OCI-LY7 (cell line): ENCODE measurements around the gene CTPS1.
A peak's percentile ranks its signal among the peaks of the same experiment; 100 is the strongest.

ENCODE experiments used
- EZH2phosphoT487 ChIP-seq: fragments of 200-600 bp; sonication (generic); IDR thresholded peaks from 2 replicates; pipeline ENCODE4 v1.6.1; 2018; ENCODE audit warnings: low read depth, borderline replicate concordance, mild to moderate bottlenecking, mixed run types, antibody characterized with exemption, low read length, moderate library complexity, mixed read lengths
- TF ChIP-seq, protein P1 (sequence below): fragments of 200-600 bp; sonication (generic); conservative IDR thresholded peaks from 2 replicates; pipeline ENCODE4 v1.5.1; 2014; ENCODE audit warnings: mild to moderate bottlenecking, antibody characterized with exemption, low read length, moderate library complexity, mixed read lengths

DNA sequence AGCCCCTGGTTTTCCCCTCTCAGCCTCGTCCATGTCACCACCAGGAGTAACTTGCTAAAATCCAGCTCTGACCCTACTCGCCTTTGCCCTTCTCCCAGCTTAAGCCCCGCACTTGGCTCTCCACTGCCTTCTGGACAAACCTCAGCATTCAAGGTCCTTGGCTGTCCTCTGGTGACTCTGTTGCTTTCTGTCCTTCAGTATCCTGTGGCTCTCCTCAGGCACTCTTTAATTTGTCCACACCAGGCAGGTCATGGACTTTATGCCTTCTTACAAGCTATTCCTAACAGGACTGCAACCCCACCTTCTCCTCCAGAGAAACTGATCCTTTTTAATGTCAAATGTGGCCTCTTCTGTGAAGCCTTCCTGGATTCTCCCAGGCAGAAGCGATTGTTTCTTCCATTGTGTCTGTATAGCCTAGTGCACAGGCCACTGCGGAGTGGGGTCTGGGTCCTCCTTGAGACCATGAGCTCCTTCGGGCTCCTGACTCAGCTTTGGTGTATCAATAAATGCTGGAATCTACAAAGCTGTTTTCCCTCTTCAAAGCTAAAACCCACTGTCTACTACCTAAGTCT lies 26.7 kb upstream of the CTPS1 start:
- TF ChIP-seq, protein P1, sequence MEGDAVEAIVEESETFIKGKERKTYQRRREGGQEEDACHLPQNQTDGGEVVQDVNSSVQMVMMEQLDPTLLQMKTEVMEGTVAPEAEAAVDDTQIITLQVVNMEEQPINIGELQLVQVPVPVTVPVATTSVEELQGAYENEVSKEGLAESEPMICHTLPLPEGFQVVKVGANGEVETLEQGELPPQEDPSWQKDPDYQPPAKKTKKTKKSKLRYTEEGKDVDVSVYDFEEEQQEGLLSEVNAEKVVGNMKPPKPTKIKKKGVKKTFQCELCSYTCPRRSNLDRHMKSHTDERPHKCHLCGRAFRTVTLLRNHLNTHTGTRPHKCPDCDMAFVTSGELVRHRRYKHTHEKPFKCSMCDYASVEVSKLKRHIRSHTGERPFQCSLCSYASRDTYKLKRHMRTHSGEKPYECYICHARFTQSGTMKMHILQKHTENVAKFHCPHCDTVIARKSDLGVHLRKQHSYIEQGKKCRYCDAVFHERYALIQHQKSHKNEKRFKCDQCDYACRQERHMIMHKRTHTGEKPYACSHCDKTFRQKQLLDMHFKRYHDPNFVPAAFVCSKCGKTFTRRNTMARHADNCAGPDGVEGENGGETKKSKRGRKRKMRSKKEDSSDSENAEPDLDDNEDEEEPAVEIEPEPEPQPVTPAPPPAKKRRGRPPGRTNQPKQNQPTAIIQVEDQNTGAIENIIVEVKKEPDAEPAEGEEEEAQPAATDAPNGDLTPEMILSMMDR = peak; percentile 32; the same call in 1 of the 2 replicates
- TF ChIP-seq EZH2phosphoT487 = no peak
